Measurements from ENCODE around the gene FRS3.

- no peak for TF ChIP-seq POLR2A (IDR thresholded peaks at IDR 0.05)
- TF ChIP-seq, protein P1, sequence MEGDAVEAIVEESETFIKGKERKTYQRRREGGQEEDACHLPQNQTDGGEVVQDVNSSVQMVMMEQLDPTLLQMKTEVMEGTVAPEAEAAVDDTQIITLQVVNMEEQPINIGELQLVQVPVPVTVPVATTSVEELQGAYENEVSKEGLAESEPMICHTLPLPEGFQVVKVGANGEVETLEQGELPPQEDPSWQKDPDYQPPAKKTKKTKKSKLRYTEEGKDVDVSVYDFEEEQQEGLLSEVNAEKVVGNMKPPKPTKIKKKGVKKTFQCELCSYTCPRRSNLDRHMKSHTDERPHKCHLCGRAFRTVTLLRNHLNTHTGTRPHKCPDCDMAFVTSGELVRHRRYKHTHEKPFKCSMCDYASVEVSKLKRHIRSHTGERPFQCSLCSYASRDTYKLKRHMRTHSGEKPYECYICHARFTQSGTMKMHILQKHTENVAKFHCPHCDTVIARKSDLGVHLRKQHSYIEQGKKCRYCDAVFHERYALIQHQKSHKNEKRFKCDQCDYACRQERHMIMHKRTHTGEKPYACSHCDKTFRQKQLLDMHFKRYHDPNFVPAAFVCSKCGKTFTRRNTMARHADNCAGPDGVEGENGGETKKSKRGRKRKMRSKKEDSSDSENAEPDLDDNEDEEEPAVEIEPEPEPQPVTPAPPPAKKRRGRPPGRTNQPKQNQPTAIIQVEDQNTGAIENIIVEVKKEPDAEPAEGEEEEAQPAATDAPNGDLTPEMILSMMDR (IDR thresholded peaks at IDR 0.05): no peak
These were observed 51.4 kb downstream of the FRS3 start for GRCh38 chr6:41728073-41728936.
